Stimulated activated CD4-positive, alpha-beta T cell treated with anti-CD3 and anti-CD28 coated beads, Interleukin-1b, Interleukin-23, amount 100 ng/mL, for 4 hours (primary cell): Measurements from ENCODE around the gene DOC2A.
"Not testable (repeated sequence)": the region's sequence is repeated elsewhere in the genome, so short reads cannot be mapped to it uniquely, and the experiment has no call there.

ENCODE experiments used
- DNase-seq, 2 donors: peaks; one replicate each; pipeline ENCODE4 v3.0.0-alpha.2; 2020; ENCODE audit warnings: low read depth in 2 of 2

Gene DOC2A

DNA sequence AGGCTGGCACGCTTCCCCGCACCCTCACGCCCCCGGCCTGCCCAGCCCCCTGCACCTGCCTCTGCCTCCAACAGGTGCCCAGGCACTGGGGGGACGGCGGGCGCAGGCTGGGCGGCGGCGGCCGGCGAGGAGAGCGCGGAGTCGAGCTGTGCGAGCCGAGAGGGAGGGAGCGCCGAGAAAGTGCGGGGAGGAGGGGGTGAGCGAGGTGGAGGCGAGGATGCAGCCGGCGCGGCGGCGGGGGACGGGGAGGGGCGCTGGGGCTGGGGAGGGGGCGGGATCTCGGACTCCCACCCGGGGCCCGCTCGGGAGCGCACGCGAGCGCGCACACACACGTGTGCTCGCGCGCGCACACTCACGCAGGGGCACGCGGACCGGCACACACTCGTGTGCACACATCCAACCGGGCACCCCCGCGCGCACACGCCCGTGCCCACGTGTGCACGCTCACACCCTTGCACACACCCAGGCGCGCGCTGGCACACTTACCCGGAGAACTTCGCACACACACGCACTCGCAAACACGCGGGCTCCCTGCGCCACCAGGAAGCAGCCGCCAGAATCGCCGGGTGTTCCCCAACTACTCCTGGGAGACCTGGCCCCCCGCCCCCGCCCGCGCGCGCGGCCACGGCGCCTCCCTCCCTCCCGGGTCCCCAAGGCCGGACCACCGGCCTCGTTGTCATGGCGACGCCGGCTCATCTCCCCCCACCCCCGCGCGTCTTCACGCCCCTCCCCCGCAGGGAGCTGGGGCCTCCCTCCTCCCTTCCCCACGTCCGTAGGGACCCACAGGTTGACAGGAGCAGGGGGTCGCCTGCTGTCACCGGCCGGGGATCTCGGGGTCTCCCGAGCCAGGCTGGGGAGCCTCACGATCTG lies at the start of gene DOC2A:
Gene DOC2A, minus strand, starts transcription at position 184 of the 870 bp plus-strand sequence. CDS start 805 bp downstream, outside the sequence.
- DNase-seq, result peak; percentile 31 to 37

DNA sequence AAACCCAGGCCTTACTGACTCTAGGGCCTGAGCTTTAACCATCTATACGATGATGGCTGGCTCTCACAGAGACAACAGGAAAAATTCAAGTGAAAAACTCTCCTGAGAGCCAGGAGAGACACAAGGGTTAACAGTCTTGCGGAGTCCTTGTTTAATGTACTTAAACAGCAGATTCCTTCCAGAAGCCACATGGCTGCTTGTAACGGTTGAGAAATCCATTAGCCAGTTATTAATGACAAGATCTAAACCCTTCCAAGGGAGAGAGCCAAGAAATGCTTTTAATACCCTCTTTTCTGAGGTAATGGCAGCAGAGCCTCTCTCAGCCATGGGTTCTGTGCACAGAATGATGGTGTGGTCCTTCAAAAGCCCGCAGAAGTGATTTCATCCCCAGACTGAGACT lies 49.5 kb upstream of the DOC2A start:
- no peak for DNase-seq

DNA sequence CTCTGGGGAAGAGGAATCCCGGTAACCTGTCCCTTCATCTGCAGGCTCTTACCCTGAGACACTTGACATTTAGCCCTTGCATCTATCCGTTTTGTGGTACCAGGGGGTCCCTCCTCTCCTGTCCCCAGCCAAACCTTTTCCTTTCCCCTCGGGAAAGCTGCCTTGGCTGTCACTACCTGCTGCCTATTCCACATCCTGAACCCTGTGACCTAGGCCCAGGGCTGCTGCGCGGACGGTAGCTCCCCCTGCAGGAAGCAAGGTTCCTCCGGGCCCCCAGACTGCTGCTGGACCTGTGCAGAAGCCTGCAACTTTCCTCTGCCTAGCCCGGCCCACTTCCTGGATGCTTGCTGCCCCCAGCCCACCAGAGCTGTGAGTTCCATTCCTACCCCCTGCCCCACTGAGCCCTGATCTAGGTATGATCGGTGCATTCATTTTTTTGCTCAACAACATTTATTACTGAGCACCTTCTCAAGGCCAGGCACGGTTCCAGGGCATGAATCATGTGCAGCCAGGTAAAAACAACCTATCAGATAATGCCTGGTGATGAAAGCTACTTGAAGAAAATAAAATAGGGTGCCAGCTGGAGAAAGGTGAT lies 44.2 kb upstream of the DOC2A start:
- DNase-seq, result peak in 1 of 2 donors; percentile 31

DNA sequence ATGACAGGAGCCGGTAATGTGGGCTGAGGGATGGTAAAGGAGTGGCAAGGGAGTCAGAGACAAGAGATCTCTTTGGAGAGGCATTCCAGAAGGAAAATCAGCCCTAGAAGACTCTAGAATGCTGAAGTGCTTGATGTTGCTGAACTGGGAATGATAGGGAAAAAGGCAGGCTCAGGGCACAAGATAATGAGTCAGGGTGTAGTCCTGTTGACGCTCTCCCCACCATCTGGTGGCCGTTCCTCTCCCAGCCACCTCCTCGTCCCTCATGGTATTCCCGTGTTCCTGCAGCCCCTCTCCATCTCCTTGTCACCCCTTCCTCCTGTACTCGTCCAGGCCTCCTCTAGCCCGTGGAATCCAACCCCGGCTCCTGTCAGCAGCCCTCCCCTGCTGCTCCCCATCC lies 43.6 kb upstream of the DOC2A start:
- no peak for DNase-seq

DNA sequence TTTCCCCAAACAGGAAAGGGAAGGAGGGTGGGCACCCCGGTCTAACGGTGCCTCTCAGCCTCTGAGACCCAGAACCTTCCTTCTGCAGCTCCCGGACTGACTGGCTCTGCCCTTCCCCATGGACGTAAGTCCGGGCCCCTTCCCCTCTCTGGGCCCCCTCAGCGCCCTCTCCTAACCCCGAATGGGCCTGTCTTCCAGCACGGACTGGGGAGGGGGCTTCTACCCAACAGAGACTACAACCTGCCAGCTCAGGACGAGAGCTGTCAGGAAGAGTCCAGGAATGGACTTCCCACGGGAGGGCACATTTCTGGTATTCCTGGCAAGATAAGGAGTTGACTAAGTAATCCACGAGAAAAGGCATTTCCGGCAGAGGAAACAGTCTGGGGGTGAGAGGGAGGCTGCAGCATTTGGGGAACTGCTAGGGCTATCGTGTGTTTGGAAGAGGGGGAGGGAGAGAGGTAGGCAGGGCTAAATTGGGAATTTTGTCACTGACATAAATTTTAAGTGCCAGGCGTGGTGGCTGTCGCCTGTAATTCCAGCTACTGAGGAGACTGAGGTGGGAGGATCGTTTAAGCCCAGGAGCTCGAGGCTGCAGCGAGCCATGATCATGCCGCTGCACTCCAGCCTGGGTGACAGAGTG lies 42.7 kb upstream of the DOC2A start:
- no peak for DNase-seq

DNA sequence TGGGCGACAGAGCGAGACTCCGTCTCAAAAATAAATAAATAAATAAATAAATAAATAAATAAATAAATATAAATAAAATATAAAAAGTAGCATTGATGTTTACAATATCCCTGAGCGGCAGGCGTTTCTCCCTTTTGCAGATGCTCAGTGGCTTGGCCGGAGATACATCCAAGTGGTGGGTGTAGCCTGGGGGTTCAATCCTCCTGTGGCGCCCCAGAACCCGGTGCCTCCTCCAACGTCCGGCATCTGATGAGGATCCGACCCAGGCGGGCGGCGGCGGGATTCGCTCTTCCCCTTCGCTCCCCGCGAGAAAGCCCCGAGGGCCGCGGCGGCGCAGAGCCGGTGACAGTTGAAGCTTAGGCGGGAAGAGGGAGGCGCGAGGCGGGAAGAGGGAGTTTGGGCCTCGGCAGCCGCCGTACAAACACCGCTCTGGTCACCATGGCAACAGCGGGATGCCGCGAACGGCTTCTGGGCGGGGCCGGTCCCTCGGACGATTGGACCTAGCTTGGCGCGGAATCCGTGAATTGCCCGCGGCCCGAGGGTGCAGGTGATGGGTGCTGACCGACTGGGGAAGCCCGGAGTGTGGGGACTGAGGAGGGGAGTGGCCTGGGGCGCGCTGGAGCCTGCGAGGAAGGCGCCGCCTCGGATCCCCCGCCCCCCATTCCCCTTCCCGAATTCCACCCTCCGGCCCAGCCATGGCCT lies 42.0 kb upstream of the DOC2A start:
- peak; percentile 85 to 88 for DNase-seq

DNA sequence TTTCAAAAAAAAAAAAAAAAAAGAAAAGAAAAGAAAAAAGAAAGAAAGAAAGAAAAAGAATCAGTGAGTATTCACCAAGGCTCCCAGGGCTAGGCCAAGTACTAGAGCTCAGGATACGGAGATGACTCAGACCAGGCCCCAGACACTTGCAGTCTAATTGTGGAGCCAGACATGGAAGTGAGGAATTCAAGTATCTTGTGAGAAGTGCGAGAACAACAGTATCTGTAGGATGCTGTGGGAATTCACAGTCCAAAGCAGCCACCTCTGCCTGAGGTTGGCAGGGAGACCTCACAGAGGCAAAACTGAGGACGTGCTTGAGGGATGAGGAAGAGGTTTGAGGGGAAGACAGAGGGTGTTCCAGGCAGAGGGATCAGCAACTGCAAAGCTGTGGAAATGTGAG lies 40.7 kb upstream of the DOC2A start:
- DNase-seq, result no peak

DNA sequence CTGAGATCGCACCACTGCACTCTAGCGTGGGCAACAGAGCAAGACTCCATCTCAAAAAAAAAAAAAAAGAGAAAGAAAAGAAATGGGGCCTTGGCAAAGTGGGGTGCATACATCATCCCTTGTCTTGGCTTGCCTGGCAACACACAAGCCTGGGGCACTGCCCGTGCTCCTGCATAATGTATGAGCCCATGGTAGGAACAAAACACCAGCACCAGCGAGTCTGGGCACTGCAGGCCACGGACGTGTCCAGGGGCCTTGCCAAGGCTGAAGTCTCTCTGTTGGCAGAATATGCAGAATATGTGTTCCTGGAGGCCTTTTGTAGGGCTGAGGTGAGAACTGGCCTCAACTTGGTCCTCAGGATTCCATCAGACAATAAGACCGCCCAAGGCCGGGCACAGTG lies 39.0 kb upstream of the DOC2A start:
- DNase-seq, result no peak

DNA sequence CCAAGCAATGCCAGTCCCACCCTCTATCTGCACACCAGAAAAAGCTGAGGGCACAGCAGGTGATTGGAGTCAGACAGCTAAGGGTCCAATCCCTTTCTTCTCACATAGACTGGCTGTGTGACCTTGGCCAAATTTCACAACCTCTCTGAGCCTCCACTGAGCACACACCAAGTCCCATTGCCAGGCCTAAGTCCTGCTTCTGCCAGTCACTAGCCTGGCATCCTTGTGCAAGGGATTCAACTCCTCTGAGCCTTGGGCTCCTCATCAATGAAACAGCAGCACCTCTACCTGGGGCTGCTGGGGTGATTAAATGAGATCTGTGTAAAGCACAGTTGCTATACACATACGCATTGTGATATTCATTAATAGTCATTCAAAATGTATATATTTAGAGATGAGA lies 35.8 kb upstream of the DOC2A start:
- DNase-seq, result no peak

DNA sequence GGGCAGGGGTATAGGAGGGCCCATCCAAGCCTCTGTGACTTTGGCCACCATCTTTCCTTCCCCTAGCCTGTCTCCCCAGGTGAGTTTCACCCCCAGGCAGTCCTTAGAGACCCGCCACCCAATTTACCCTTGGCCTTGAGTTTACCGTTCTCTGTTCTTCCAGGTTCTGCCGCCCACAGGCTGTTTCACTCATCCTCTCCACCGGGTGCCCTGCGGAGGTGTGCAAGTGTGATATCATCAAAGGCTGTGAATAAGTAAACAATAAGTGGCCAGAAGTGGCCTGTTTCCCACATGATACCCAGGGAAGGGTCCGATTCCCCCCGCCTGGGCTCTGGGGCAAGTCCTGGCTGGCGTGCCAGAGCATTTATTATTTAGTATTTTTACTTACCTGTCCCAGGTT lies 35.4 kb upstream of the DOC2A start:
- no peak for DNase-seq

DNA sequence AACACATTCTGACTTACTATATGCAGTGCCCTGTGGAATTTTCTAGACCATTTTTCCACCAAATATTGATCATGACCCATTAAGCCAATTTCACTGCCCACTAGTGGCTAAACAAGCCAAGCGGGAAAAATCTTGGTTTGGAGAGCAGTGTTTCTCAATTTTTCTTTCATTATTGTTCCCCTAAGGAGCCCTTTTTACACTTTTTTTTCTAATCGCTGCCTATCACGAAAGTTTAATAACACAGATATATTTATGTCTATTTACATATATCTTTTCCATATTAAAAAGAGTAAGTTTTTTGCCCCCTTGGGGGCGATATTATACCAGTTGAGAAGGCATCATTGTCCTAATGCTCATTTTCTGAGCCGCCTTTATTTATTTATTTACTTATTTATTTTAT lies 31.0 kb upstream of the DOC2A start:
- no peak for DNase-seq

DNA sequence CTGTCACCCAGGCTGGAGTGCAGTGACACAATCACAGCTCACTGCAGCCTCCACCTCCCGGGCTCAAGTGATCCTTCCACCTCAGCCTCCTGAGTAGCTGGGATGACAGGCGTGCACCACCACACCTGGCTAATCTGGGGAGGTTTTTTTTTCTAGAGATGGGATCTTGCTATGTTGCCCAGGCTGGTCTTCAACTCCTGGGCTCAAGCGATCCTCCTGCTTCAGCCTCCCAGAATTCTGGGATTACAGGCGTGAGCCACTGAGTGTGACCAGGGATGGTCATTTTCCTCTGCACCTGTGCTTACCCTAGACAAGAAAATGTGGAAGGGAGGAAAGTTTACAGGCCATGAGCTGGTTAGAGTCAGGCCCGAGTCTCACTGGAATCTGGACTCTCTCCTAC lies 29.9 kb upstream of the DOC2A start:
- DNase-seq, result not testable (repeated sequence)

DNA sequence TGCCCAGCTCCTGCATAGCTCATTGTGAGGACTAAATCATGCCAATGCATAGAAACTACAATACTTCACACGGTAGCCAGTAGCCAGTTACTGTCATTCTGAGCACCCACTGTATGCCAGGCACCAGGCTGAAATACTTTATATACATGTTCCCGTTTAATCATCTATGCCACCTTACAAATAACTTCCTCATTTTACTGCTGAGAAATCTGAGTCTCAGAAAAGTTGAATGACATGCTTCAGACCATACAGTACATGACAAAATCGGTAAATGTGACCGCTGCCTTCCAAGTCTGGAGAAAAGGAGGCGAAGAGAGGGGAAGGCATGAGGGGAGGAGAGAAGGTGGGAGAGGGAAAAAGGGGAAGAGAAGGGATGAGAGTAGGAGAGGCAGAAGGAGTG lies 29.4 kb upstream of the DOC2A start:
- no peak for DNase-seq

DNA sequence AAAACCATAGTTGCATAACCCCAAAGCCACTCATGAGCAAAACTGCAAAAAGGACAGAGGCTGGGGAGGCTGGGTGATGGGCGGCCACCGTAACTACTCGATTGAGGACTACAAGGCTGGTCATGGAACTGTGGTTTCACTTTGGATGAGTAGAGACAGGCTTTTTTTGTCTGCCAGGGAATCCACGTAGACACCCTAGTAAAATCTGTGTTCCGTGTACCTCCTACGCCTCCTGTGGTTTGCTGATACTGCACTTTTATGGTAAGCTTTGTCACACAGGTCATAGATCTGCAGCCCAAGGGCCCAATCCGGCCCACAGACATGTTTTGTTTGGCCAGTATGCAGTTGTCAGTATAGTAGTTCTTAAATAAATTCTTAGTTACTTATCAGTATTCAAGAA lies 22.4 kb upstream of the DOC2A start:
- DNase-seq, result no peak

DNA sequence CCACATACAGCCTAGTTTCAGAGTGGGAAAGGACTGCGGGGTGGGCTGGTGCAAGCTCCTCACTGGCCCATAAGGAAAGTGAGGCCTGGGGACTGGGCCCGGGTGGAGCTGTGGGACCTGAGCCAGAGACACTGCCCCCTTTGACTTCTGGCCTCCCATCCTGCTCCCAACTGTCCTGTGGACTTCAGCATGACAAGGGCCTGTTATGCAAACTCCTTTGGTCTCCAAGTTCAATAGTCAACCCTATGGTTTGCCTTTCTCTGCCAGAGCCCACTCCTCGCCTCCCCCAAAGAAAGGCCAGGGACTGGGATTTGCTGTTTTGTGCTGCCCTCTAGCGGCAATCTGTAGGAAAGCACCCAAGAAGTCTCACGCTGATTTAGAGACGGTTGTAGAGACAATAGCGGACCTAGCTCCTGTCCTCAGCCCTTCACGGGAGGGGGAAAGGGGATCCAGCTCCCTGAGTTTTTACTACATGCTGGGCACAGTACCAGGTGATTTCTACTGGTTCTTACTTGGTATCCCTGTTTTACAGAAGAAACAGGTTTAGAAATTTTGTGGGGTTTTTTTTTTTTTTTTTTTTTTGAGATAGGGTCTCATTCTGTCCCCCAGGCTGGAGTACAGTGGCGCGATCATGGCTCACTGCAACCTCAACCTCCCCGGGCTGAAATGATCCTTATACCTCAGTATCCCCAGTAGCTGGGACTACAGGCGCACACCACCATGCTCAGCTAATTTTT lies 21.4 kb upstream of the DOC2A start:
- DNase-seq, result peak; percentile 30 to 46

DNA sequence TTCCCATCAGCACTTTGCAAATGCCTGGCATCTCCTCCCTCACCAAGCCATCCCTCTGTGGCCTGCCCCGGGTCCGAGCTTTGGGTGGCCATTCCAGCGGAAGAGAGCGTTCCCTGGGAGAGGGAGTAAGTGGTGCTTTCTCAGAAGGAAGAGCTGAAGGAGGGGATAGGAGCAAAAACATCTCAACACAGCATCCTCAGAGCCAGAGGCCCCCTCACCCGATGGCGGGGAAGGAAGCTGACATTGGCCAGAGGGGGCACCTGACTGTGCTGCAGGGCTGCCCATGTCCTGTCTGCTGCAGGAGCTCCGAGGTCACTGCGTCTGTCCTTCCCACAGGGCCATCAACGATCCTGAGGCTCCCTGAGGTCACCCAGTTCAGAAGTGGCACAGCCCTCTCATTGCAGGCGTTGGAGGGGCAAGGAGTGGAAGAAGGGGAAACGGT lies 20.7 kb upstream of the DOC2A start:
- DNase-seq, result no peak

DNA sequence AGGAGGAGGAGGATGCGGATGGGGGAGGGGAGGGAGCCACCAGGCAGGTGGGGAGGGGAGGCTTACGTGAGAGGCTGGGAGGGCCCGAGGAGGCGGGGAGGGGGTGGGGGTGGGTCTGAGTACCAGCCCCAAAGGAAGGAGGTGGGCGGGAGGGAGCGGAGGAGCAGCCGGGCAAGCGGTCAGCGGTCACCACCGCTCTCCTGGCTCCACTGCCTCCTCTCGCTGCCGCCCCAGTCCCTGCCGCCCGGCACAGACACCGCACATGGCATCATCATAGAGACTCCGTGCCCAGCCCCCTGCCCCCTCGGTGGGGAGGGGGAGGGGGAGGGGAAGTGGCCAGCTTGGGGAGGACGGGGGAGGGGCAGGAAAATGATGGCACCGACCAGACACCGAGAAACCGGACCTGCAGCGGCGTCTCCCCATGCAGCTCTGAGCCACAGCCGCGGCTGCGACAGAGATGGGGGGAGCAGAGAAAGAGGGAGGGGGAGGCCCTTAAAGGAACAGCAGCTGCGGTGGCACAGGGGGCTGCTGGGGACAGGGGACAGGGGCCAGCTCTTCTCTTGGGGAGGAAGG lies 20.1 kb upstream of the DOC2A start, which contains the start of gene TLCD3B:
Gene TLCD3B, minus strand, starts transcription at position 431 of the 573 bp plus-strand sequence. CDS start 744 bp downstream, outside the sequence.
- DNase-seq, result no peak

DNA sequence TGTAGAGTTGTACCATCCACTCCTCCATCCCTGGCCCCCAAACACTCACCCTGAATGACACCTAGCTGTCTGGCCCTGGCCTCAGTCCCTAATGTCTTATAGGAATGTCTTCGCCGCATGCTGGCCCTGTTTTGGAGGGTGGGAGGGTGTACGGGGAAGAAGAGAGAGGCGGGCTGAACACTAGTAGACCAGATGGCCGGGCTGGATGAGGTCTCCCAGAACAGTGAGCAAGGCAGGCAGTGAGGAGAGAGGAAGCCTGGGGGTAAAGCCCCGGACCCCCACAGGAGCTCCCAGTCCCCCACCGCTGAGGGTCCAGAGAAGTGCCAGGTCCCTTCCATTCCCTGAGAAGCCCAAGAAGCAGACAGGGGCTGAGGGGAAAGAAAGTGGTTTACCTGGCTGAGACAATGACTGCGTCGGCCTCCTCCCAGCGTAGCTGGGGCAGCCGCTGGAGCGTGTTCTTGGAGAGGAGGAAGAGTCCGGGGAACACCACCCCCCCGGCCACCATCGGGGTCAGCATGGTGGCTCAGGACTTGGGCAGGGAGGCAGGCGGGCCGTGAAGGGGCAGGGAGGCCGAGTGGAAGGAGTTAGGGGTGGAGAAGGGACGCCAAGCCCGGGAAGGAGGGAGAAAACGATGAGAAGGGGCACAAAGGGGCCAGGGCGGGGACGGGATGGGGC lies 19.3 kb upstream of the DOC2A start:
- no peak for DNase-seq

DNA sequence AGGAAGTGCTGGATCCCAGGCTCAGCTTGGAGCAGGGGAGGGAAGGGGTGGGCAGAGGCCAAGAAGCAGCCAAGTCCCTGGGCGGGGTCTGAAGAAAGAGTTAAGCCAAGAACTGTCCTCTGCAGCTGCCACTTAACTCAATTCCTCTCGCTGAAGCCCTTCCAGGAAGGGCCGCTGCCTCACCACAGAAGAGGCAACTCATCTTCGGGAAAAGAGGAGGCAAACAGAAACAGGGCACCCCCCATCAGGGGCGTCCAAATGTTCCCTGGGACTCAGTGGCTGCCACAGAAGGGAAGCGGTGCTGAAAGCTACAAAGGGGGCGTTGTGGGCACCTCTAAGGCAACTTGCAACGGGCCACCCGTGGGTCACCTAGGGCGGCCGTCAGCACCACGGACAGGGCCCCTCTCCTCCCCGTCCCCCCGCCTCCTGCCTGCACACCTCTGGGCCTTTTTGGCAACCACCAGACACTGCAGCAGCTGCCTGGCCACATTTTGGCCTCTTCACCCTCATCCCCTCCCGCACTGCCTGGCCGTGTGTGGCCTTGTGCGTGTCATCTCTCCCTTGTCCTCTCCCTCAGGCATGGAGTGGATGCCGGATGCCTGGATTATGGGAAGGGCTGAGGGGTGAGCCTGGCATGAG lies 17.7 kb upstream of the DOC2A start:
- no peak for DNase-seq
